Aorta (tissue), 5 donors: Measurements from ENCODE around the gene ZNF221. TPM values are rescaled to one million over a fixed set of nuclear protein-coding genes. Genes with fewer than 3 reads are reported as not detected.
"Not testable (repeated sequence)": the region's sequence is repeated elsewhere in the genome, so short reads cannot be mapped to it uniquely, and the experiment has no call there.

Experiments used
- ATAC-seq: fragments of 200-7000 bp; cut with Tn5 transposase; one replicate; pipeline ENCODE4 v1.9.1; 2022; ENCODE audit warnings: moderate library complexity; ENCODE audit not compliant: low FRiP score
- DNase-seq, 2 donors: peaks; one replicate each; pipeline ENCODE4 v3.0.0-alpha.2; 2020
- H3K27ac ChIP-seq, 2 donors: one replicate each; pipeline ENCODE4 v1.5.1; 2013; ENCODE audit warnings: low read length in 2 of 2, mild to moderate bottlenecking in 2 of 2, moderate library complexity in 2 of 2, control low read depth in 1 of 2, inconsistent platforms in 1 of 2, low read depth in 1 of 2
- H3K27me3 ChIP-seq, 2 donors: one replicate each; pipeline ENCODE4 v1.6.1; 2013; ENCODE audit warnings: control low read depth in 1 of 2, low read length in 1 of 2, mild to moderate bottlenecking in 1 of 2, moderate library complexity in 1 of 2; ENCODE audit not compliant: insufficient read depth in 2 of 2, control insufficient read depth in 1 of 2
- H3K36me3 ChIP-seq, 2 donors: one replicate each; pipeline ENCODE4 v1.6.1; 2013; ENCODE audit warnings: control low read depth in 1 of 2, low read length in 1 of 2, mild to moderate bottlenecking in 1 of 2; ENCODE audit not compliant: insufficient read depth in 2 of 2, control insufficient read depth in 1 of 2
- H3K4me1 ChIP-seq, 2 donors: one replicate each; pipeline ENCODE4 v1.6.1; 2013; ENCODE audit warnings: low read length in 2 of 2, control low read depth in 1 of 2, mild to moderate bottlenecking in 1 of 2, moderate library complexity in 1 of 2; ENCODE audit not compliant: insufficient read depth in 2 of 2, control insufficient read depth in 1 of 2
- H3K4me3 ChIP-seq, 2 donors: one replicate each; pipeline ENCODE4 v1.5.1; 2013; ENCODE audit warnings: low read length in 2 of 2, control low read depth in 1 of 2, mild to moderate bottlenecking in 1 of 2
- H3K9me3 ChIP-seq: one replicate; pipeline ENCODE4 v1.6.1; 2013; ENCODE audit warnings: mild to moderate bottlenecking, low read length; ENCODE audit not compliant: control insufficient read depth
- WGBS, 2 donors: extraction: QIAGEN DNeasy Blood & Tissue Kit; methylation state at CpG; one replicate each; pipeline ENCODE4 v1.1.7; 2013; 5-methylcytosine and 5-hydroxymethylcytosine counted together
- intact Hi-C, 2 donors: fragments of 100-400 bp; cut with DNase I; formaldehyde crosslinking; loops; one replicate each; pipeline versions ENCODE4 v1.14.2 to v1.15.0; 2022
- polyA plus RNA-seq, 2 donors: library from polyadenylated mRNA; stranded (reverse); fragments of 200-250 nt; gene quantifications; one replicate each; pipeline ENCODE4 v1.2.3, GENCODE V29; 2013
- total RNA-seq, 2 donors: library from RNA; stranded (reverse); fragmentation: NEBNext Ultra II Directional; extraction: Animal tissue kit (Norgen Biotek cat#: 25700); gene quantifications; one replicate each; pipeline ENCODE4 v1.2.1, GENCODE V29; 2021
- donor health status: healthy with polysubstance abuse.
- donor health status: Bipolar disorder and iron deficiency.
- donor health status: DM: no; HTN: no; CAD: no.
- donor health status: DM: no; HTN: no; CAD: no.
- donor health status: DM: yes; HTN: yes; CAD: no.

ZNF221 gene
- total and polyA plus RNA-seq, 4 donors, result 1.2 to 8.8 (median 4.8) TPM

GRCh38 chr19:43941209-43941608, 9.8 kb upstream of the ZNF221 start:
- intact Hi-C loops, result no loop called here
- ATAC-seq, result no peak
- H3K36me3 ChIP-seq, result no peaks in the 10 kb centered on the region
- no peaks in the 10 kb centered on the region for H3K9me3 ChIP-seq
- H3K27me3 ChIP-seq, result no peaks in the 10 kb centered on the region
- H3K4me3 ChIP-seq, result no peak overlapping the region
- H3K27ac ChIP-seq, result no peak overlapping the region
- no peak for DNase-seq
- 54 to 62% methylated on average over 5 of the region's 5 CpGs for WGBS, 2 donors
- H3K4me1 ChIP-seq, result no peaks in the 10 kb centered on the region

- H3K4me1 ChIP-seq, DNase-seq, H3K9me3 ChIP-seq, intact Hi-C loops, H3K36me3 ChIP-seq, H3K27me3 ChIP-seq, ATAC-seq, H3K27ac ChIP-seq, H3K4me3 ChIP-seq: not testable (repeated sequence)
- 0% methylated on average over 1 of the region's 1 CpG for WGBS, 2 donors
Observed at GRCh38 chr19:43947412-43947811, 3.6 kb upstream of the ZNF221 start.

- not testable (repeated sequence) for H3K36me3 ChIP-seq, H3K27ac ChIP-seq, H3K4me3 ChIP-seq, DNase-seq, H3K9me3 ChIP-seq, ATAC-seq, H3K27me3 ChIP-seq, H3K4me1 ChIP-seq
- intact Hi-C loops, result loop anchor here in 1 of 2 donors (10.0 kb wide), 1 partner anchor 125 kb away; the partner anchor contains the start of gene ZNF283
- WGBS, 2 donors, result 86 to 91% methylated on average over 2 of the region's 2 CpGs
Observed at GRCh38 chr19:43949803-43950202, 1.2 kb upstream of the ZNF221 start.

- ATAC-seq (no peak), DNase-seq (no peak)
- Histone ChIP-seq H3K9me3 (peaks cover 23% of the 10 kb centered on the region), H3K36me3 (peaks cover 6 to 13% of the 10 kb centered on the region in 2 donors), H3K27me3 (no peaks in the 10 kb centered on the region), H3K4me1 (no peaks in the 10 kb centered on the region), H3K4me3 (no peak overlapping the region), H3K27ac (no peak overlapping the region)
- 95 to 97% methylated on average over 3 of the region's 3 CpGs for WGBS, 2 donors
- intact Hi-C loops, result loop anchor here in 1 of 2 donors (10.0 kb wide), 1 partner anchor 132 kb away; the partner anchor contains the start of gene ZNF283
Observed at GRCh38 chr19:43956827-43957226, 5.8 kb downstream of the ZNF221 start.

- H3K4me1 ChIP-seq, result no peaks in the 10 kb centered on the region
- H3K36me3 ChIP-seq, result peaks cover 6 to 17% of the 10 kb centered on the region in 2 donors
- ATAC-seq (no peak), DNase-seq (no peak)
- WGBS, 2 donors, result 97 to 99% methylated on average over 3 of the region's 3 CpGs
- intact Hi-C loops, result loop anchor here in 1 of 2 donors (10.0 kb wide), 1 partner anchor 133 kb away; the partner anchor contains the start of gene ZNF283
- H3K4me3 ChIP-seq, result no peak overlapping the region
- H3K27me3 ChIP-seq, result no peaks in the 10 kb centered on the region
- no peak overlapping the region for H3K27ac ChIP-seq
- H3K9me3 ChIP-seq, result peaks cover 25% of the 10 kb centered on the region
Observed at GRCh38 chr19:43957891-43958290, 6.9 kb downstream of the ZNF221 start.

GRCh38 chr19:43960411-43960810, 9.4 kb downstream of the ZNF221 start:
- ATAC-seq (no peak), DNase-seq (no peak)
- Histone ChIP-seq H3K27ac (no peak overlapping the region), H3K9me3 (peaks cover 29% of the 10 kb centered on the region), H3K27me3 (no peaks in the 10 kb centered on the region), H3K4me1 (no peaks in the 10 kb centered on the region), H3K36me3 (peaks cover 15 to 30% of the 10 kb centered on the region in 2 donors), H3K4me3 (no peak overlapping the region)
- 71 to 73% methylated on average over 4 of the region's 4 CpGs for WGBS, 2 donors
- intact Hi-C loops, result no loop called here

- Histone ChIP-seq H3K27me3 (no peaks in the 10 kb centered on the region), H3K4me1 (no peaks in the 10 kb centered on the region), H3K27ac (no peak overlapping the region), H3K4me3 (peak overlapping the region; percentile 26 to 40), H3K36me3 (peaks cover 39 to 42% of the 10 kb centered on the region in 2 donors), H3K9me3 (peaks cover 47% of the 10 kb centered on the region)
- DNase-seq (no peak), ATAC-seq (no peak)
- 98 to 99% methylated on average over 3 of the region's 3 CpGs for WGBS, 2 donors
- intact Hi-C loops, result no loop called here
Observed at GRCh38 chr19:43966079-43966694, 15.2 kb downstream of the ZNF221 start.

- H3K27ac ChIP-seq, result no peak overlapping the region
- H3K27me3 ChIP-seq, result no peaks in the 10 kb centered on the region
- ATAC-seq (no peak), DNase-seq (no peak)
- H3K36me3 ChIP-seq, result no peaks in the 10 kb centered on the region
- H3K4me1 ChIP-seq, result no peaks in the 10 kb centered on the region
- intact Hi-C loops, result no loop called here
- H3K4me3 ChIP-seq, result no peak overlapping the region
- 93 to 97% methylated on average over 1 of the region's 1 CpG for WGBS, 2 donors
- H3K9me3 ChIP-seq, result peaks cover 8% of the 10 kb centered on the region
Observed at GRCh38 chr19:43976732-43977131, 25.7 kb downstream of the ZNF221 start.

- H3K4me1 ChIP-seq, result no peaks in the 10 kb centered on the region
- no peak overlapping the region for H3K27ac ChIP-seq
- ATAC-seq, result no peak
- peaks cover 0 to 2% of the 10 kb centered on the region in 2 donors for H3K36me3 ChIP-seq
- no peak for DNase-seq
- no peaks in the 10 kb centered on the region for H3K27me3 ChIP-seq
- peak overlapping the region in 1 of 2 donors; percentile 9 for H3K4me3 ChIP-seq
- intact Hi-C loops, result no loop called here
- 74 to 79% methylated on average over 2 of the region's 2 CpGs for WGBS, 2 donors
- peaks cover 3% of the 10 kb centered on the region for H3K9me3 ChIP-seq
Observed at GRCh38 chr19:43983544-43983911, 32.5 kb downstream of the ZNF221 start.
